HG03558 (cell line): Measurements from ENCODE around the gene ZNG1F.
"Not testable (repeated sequence)": the region's sequence is repeated elsewhere in the genome, so short reads cannot be mapped to it uniquely, and the experiment has no call there.

ENCODE experiments used
- ATAC-seq: cut with Tn5 transposase; IDR thresholded peaks from one replicate; pipeline ENCODE4 v1.9.1; 2021; ENCODE audit warnings: moderate number of reproducible peaks; ENCODE audit not compliant: unreplicated experiment; ENCODE audit errors: extremely low read depth

Gene ZNG1F

DNA sequence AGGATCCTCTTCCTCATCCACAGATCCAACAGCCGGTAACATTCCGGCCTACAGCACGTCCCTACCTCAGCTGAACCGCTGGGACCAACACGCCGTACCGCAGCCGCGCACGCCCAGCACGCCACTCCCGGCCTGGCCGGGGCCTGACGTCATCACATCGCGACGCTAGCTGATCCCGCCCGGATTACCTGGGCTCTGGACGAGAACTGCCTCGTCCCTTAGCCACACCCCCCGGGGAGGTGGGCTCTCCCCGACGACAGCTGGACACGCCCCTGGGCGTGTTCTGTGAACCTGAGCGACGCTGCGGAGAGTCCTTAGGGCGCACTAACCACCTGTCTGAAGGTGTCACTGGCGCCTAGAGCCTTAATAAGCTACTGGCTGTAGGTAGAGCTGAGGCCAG, at the start of gene ZNG1F:
Gene ZNG1F, minus strand, starts transcription at position 101 of the 400 bp plus-strand sequence. Its CDS starts 59 bp downstream, at position 42.
- not testable (repeated sequence) for ATAC-seq

DNA sequence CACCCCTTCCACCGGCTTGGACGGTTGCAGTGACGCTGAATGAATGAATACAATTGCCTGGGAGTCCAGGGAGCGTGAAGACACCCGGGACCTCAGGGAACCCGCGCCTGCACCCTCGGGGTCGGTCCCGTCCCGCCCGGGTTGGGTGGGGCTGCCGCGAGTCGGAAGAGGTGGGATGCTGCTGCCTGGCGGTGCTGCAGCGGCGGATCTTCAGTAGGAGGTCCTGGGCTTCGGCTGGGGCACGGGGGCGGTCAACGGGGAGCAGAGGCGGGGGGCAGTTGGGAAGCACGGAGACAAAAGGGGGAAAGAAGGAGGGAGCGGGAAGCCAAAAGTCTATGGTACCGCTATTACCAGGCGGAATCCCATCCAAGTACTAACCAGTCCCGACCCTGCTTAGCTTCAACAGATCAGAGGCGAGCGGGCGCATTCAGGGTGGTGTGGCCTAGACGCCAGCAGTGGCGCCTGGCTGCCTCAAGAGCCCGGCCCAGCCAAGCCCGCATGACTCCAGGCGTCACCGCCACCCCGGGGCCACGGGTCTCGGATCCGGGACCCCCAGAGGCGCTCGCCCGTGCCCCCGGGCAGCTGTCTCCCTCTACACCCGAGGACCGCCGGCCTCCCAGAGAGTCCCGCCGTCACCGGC, 48.1 kb upstream of the ZNG1F start:
- ATAC-seq = not testable (repeated sequence)

DNA sequence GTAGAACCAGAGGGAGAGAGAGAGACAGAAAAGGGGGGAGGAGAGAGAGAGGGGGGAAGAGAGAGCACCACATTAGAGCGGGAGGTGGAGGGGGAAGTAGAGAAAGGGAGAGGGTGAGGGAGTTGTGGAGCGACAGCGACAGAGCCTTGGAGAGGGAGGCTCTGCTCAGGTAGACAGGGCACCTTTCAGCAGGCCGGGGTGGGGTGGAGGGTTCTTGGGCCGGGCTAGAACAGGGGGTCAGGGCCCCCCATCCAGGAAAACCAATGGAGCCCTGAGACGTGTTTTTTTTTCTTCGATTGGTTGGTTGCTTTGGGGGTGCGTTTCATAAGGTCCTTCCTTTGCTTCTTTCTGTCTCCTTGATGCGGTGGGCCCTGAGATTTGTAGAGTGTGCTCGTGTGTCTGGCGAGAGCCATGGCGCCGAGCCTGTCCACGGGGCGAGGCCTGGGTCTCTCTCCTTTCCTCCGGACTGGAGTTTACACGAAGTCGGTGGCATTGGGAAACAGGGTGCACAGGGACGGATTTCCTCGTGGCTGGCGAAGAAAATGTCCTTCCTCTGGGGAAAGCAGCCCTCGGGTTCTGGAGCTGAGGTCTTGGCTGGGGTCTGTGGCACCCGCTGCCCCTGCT, 47.5 kb upstream of the ZNG1F start:
- ATAC-seq = not testable (repeated sequence)

DNA sequence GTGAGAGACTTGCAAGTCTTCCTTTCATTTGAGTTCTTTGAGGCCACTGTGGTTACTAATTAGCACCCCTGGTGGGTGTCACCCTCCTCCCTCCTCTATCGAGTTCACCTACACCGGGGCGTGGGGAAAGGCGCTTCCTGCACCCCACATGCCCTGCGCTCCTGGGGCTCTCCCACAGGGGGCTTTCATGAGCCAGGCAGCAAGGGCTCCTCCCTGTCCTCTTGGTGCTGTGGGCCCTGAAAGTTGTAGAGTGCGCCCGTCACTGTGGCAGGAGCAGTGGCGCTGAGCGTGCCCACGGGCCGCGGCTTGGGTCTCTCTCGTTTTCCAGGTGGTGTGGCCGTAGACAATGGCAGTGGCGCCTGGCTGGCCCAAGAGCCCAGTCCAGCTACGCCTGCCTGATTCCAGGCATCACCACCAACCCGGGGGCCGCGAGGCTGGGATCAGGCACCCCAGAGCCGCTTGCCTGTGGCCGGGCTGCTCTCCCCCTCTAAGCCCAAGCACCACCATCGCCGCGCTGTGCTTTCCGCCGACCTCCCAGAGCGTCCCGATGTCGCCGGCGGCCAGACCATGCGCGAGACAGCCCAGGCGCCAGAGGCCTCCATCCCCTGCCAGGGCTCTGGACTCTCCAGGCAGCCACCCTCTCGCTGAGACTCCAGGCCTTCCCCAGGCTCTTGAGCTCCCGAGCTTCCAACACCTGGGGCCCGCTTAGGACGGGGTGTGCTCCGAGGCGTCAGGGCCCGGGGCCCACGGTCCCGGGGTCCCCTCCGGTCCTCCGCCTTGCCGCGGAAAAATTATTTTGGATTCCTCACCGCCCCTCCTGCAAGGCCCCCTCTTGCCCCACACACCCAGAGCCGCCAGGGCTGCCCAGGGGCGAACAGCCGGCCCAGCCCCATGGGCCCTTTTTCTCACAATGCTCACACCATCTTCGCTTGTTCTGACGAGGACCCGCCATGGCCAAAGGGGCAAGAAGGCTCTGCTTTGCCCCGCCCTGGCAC, 46.0 kb upstream of the ZNG1F start:
- peak; percentile 100 for ATAC-seq

DNA sequence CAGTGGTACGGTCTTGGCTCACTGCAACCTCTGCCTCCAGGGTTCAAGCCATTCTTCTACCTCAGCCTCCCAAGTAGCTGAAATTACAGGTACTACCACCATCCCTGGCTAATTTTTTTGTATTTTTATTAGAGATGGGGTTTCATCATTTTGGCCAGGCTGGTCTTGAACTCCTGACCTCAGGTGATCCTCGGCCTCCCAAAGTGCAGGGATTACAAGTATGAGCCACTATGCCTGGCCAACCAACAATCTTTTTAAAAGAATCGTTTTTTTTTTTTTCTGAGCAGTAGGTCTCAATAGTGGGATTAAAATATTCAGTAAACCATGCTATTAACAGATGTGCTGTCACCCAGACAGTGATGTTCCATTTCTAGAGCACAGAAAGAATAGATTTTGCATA, 45.1 kb upstream of the ZNG1F start:
- ATAC-seq = not testable (repeated sequence)

DNA sequence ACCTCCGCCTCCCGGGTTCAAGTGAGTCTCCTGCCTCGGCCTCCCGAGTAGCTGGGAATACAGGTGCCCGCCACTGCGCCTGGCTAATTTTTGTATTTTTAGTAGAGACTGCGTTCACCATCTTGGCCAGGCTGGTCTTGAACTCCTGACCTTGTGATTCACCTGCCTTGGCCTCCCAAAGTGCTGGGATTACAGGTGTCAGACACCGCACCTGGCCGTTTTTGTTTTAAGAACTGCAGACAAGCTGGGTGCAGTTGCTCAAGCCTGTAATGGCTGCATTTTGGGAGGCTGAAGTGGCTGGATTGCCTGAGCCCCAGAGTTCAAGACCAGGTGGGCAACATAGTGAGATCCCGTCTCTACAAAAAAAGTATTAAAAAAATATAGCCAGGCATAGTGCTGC, 43.2 kb upstream of the ZNG1F start:
- not testable (repeated sequence) for ATAC-seq

DNA sequence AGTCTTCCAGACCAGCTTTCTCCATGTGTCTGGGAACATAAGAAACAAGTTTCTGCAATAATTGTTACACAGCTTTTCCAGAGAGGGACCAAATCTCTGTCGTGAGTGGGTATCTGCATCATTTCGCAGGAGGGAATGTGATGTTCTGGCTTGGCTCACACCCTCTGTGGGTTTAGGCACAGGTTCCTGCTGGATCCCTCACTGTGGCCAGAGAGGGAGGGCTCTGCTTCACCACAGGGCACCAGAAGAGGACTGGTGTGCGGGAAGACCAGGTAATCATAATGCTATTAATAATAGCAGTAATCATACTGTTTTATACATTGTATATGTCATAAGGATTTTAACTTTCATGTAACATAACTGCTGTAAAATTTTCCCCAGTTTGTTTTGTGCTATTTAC, 41.3 kb upstream of the ZNG1F start:
- not testable (repeated sequence) for ATAC-seq

DNA sequence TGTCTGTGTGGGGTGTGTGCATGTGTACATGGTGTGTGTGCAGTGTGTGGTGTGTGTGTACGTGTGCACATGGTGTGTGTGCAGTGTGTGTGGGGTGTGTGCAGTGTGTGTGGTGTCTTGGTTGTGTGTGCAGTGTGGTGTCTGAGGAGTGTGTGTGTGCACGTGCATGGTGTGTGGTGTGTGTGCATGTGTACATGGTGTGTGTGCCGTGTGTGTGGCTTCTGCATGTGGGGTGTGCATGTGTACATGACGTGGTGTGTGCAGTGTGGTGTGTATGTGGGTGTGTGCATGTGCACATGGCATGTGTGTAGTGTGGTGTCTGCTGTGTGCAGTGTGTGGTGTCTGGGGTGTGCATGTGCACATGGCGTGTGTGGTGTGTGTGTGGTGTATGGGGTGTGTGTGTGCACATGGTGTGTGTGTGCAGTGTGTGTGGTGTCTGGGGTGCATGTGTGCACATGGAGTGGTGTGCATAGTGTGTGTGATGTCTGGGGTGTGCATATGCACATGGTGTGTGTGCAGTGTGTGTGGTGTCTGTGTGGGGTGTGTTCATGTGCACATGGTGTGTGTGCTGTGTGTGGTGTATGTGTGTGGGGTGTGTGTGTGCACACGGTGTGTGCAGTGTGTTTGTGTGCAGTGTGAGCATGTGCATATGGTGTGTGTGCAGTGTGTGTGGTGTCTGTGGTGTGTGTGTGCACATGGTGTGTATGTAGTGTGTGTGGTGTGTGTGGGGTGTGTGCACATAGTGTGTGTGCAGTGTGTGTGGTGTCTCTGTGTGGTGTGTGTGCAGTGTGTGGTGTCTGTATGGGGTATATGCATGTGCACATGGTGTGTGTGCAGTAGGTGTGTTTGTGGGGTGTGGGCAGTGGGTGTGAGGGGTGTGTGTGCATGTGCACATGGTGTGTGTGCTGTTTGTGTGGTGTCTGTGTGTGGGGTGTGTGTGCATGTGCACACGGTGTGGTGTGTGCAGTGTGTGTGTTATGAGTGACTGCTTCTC, 40.6 kb upstream of the ZNG1F start:
- ATAC-seq = no peak

DNA sequence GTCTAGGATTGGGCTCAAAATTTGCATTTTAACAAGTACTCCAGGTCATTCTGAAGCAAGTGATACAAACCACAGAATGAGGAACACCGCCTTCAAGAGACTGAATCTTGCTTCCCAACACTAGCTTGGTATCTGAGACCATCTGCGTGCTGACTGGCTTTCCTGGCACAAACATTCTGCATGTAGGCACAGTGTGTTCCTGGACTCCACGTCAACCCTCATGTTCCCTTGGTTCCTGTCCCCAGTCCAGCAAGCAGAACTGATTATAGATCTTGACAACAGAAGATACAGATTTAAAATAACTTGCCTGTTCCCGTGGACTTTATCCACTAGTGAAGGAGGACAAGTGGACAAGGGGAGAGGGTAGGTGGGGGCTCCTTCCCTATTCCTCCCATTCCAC, 30.7 kb upstream of the ZNG1F start:
- ATAC-seq = not testable (repeated sequence)

DNA sequence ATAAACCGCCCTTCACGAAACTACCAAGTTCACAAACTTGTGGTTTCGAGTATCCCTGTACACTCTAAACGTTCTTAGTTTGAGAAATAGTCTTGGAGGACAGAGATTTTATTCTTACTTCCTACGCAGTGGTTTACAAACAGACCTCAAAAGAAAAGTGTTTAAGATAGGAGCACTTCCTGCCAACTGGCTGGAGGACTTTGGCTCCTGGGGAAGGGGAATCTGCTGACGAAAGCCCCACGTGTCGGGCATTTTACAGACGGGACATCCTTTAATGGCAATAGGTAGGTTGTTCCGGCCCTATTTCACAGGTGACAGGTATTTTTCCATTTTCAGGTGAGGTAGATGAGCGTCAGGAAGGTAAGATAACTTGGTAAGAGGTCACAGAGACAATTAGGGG, 678 bp downstream of the ZNG1F start:
- not testable (repeated sequence) for ATAC-seq

DNA sequence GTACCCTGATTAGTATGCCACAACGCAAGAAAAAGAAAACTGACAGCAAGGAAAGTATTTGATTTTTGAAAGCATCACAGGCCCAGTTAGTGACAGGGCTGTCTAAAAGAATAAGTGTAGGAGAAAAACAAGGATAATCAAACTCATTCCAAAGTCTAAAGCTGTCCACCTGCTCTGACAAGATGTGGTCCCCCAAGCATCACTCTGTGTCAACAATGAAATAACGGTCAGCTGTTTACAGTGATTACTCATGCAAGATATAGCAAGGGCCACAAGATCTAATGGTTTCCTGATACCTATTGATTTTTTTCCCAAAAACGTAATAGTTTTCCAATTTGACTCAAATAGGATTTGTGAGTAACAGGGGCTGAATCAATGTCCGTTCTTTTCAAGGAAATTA, 14.1 kb downstream of the ZNG1F start:
- not testable (repeated sequence) for ATAC-seq

DNA sequence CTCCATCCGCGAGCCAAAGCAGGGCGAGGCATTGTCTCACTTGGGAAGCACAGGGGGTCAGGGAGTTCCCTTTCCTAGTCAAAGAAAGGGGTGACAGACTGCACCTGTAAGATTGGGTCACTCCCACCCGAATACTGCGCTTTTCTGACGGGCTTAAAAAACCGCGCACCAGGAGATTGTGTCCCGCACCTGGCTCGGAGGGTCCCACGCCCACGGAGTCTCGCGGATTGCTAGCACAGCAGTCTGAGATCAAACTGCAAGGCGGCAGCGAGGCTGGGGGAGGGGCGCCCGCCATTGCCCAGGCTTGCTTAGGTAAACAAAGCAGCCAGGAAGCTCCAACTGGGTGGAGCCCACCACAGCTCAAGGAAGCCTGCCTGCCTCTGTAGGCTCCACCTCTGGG, 39.0 kb downstream of the ZNG1F start:
- ATAC-seq = not testable (repeated sequence)

DNA sequence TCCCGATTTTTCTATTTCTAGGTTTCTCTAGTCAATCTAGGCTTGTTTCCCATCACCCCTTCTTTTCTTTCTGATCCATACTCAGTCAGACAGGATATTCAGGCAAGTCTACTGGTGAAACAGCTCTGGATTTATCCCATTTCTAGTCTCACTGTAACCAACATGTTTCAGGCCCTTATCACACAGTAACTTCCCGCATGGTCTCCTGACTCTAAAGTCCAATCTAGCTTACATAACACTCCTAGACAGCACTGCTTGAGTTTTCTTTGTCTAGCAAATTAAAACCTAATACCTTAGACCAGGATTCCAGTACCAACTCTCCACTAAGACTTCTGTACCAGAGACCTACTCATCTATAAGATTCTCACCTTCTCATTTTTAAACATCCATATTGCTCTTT, 47.2 kb downstream of the ZNG1F start:
- not testable (repeated sequence) for ATAC-seq

DNA sequence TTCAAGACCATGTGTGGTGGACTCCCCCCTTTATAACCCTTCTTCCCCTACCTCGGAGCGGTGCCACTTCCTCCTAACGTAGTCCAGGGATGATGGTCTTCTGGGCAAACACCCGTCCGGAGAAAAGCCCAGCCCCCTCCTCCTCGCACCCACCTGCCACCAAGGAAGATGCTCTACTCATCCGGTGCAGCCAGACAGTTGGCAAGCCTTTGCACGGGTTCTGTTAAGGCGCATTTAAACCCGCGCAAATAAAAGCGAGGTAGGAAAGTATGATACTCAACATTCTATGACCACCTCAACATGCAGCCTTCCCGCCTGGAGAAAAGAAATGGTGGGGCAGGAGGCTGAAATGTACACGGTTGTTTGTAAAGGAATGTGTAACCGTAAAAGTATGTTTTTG, 60.5 kb downstream of the ZNG1F start, which contains the start of gene FOXD4L6:
Gene FOXD4L6, minus strand, starts transcription at position 101 of the 400 bp plus-strand sequence. CDS start 298 bp downstream, outside the sequence.
- not testable (repeated sequence) for ATAC-seq

DNA sequence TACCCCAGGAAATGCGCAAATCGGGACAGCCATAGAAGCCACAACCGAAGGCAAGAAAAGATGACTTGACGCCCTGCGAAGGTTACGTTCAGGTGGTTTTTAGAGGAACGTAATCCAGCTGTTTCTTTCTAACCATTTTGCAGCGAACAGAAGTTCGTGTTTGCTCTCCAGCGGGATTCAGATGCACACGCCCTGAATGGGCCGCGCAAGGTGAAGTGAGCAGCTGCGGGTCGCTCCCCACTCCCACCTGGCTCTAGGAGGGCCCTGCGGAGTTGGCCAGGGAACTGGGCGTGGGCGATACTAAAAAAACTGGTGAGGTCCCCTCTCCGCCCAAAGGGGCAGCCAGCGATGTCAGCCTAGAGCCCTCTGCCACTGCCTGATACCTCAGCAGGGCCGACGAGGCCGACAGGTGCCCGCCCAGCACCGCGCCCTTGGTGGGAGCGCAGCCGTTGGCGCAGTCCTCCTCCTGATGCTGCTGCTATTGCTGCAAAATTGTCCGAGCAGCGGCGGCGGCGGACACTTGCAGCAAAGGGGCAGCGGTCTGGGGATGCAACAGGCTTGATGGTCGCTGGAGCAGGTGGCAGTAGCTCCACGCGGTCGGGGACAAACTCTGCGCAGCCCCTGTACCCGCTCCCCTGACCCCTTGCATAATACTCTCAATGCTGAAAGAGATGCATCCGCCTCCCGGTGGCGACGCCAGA, 62.2 kb downstream of the ZNG1F start:
- not testable (repeated sequence) for ATAC-seq

DNA sequence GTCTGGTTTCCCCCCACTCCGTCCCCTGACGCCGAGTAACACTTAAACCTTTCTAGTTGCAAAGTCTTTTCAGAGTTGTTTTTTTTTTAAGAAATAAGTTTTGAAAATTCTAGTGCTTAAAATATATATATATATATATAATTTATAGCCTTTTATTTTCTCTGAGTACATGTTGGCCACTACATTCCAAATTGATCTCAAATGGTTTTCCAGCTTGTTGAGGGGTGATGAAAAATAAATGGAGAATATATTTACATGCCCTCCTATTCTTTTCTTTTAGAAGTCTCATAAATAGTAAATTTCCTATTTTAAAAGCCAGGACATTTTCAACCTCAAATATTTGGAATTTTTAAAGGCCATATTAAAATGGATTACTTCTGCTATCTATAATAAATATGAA, 63.2 kb downstream of the ZNG1F start:
- ATAC-seq = not testable (repeated sequence)

DNA sequence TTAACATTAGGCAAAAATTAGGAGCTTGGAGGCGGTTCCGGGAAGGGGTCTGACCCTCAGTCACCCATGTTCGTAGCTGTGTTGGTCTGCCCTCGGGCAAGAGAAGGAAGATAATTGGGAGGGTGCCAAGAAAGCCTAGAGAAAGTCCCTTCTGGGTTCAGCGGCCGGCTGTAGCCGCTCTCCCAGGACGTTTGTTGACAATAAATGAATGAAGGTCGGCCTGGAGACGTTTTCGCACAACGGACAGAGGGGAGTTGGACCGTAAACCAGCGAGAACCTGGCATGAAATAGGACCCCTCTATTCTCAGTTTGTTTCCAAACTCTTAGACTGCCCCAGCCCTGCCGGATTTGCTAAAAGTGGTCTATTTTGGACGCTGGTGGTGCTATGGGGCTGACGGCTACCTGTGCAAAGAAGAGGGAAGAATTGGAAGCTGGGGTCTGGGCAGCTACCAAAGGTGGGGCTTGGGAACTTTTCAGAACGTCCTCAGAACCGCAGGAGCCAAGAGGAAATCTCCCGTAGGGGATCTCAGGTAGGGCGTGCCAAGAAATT, 63.9 kb downstream of the ZNG1F start:
- ATAC-seq = not testable (repeated sequence)

DNA sequence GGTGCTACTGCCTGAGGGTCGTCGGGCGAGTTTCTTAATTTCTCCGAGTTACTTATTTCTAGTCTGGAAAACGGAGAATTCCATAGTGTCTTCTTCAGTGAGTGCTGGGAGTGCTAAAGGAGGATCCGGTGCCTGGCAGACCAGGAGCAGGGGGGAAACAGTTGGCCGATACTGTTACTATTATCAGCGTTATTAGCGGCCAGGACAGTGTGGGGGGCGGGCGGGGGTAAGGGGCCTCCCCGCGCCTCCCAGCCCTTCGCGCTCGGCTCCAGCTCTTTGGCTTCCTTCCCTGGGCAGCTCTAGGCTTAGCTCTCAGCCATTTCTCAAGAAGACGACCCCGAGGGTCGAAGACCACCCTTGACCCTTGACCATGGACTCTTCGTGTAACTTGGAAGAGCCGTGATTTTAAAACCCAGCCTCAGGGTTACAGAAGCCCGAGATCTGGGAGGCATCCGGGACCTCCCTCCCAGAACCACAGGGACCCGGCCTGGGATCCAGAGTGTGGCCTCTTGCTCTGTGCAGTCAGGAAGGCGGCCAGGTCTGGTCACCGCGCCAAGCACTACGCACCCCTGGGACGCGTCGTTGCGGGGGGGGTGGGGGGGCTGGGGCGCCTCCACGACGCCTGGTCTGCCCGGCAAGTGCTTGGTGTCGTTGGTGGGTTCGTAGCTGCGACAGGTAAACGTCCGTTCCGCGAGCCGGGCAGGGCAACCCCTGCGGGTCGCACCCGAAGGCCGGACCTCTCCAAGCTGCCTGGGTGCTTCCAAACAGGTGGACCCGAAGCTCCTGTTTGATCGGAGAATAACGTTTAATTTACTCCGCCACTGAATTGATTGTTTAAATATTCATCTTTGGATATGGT, 64.6 kb downstream of the ZNG1F start:
- not testable (repeated sequence) for ATAC-seq
